ENCODE data around the gene PRLHR.

The PRLHR gene

GRCh38 chr10:118587881-118588651 lies 7.4 kb downstream of the PRLHR start:
- Histone ChIP-seq H3K4me3 (ENCODE audit: low read depth in 1 of 2, low read length in 2 of 2) (no peak overlapping the region), H3K27ac (ENCODE audit: low read depth, low read length) (no peak overlapping the region), H3K27me3 (ENCODE audit: control insufficient read depth in 1 of 2, insufficient read depth in 2 of 2, low read length in 2 of 2) (peaks cover 0 to 2% of the 10 kb centered on the region in 2 donors), H3K36me3 (ENCODE audit: control insufficient read depth in 1 of 2, insufficient read depth in 2 of 2, low read length in 2 of 2) (no peaks in the 10 kb centered on the region), H3K9me3 (ENCODE audit: control insufficient read depth in 1 of 2, low read length in 2 of 2) (no peaks in the 10 kb centered on the region), H3K4me1 (ENCODE audit: control insufficient read depth in 1 of 2, insufficient read depth in 2 of 2, low read length in 2 of 2) (no peaks in the 10 kb centered on the region), H3K9ac (ENCODE audit: low read depth in 1 of 2, low read length in 2 of 2) (no peak overlapping the region)

GRCh38 chr10:118586911-118587310 lies 8.5 kb downstream of the PRLHR start:
- Histone ChIP-seq H3K4me3 (ENCODE audit: low read depth in 1 of 2, low read length in 2 of 2) (no peak overlapping the region), H3K27me3 (ENCODE audit: control insufficient read depth in 1 of 2, insufficient read depth in 2 of 2, low read length in 2 of 2) (no peaks in the 10 kb centered on the region), H3K9me3 (ENCODE audit: control insufficient read depth in 1 of 2, low read length in 2 of 2) (no peaks in the 10 kb centered on the region), H3K9ac (ENCODE audit: low read depth in 1 of 2, low read length in 2 of 2) (no peak overlapping the region), H3K4me1 (ENCODE audit: control insufficient read depth in 1 of 2, insufficient read depth in 2 of 2, low read length in 2 of 2) (no peaks in the 10 kb centered on the region), H3K27ac (ENCODE audit: low read depth, low read length) (no peak overlapping the region), H3K36me3 (ENCODE audit: control insufficient read depth in 1 of 2, insufficient read depth in 2 of 2, low read length in 2 of 2) (no peaks in the 10 kb centered on the region)

- Histone ChIP-seq H3K9me3 (ENCODE audit: control insufficient read depth in 1 of 2, low read length in 2 of 2) (no peaks in the 10 kb centered on the region), H3K4me1 (ENCODE audit: control insufficient read depth in 1 of 2, insufficient read depth in 2 of 2, low read length in 2 of 2) (no peaks in the 10 kb centered on the region), H3K27me3 (ENCODE audit: control insufficient read depth in 1 of 2, insufficient read depth in 2 of 2, low read length in 2 of 2) (no peaks in the 10 kb centered on the region), H3K4me3 (ENCODE audit: low read depth in 1 of 2, low read length in 2 of 2) (no peak overlapping the region), H3K27ac (ENCODE audit: low read depth, low read length) (no peak overlapping the region), H3K9ac (ENCODE audit: low read depth in 1 of 2, low read length in 2 of 2) (no peak overlapping the region), H3K36me3 (ENCODE audit: control insufficient read depth in 1 of 2, insufficient read depth in 2 of 2, low read length in 2 of 2) (no peaks in the 10 kb centered on the region)
These were observed 9.7 kb downstream of the PRLHR start for GRCh38 chr10:118585794-118586193.

GRCh38 chr10:118585234-118585633 lies 10.2 kb downstream of the PRLHR start:
- Histone ChIP-seq H3K4me3 (ENCODE audit: low read depth in 1 of 2, low read length in 2 of 2) (no peak overlapping the region), H3K36me3 (ENCODE audit: control insufficient read depth in 1 of 2, insufficient read depth in 2 of 2, low read length in 2 of 2) (no peaks in the 10 kb centered on the region), H3K9me3 (ENCODE audit: control insufficient read depth in 1 of 2, low read length in 2 of 2) (no peaks in the 10 kb centered on the region), H3K9ac (ENCODE audit: low read depth in 1 of 2, low read length in 2 of 2) (no peak overlapping the region), H3K4me1 (ENCODE audit: control insufficient read depth in 1 of 2, insufficient read depth in 2 of 2, low read length in 2 of 2) (no peaks in the 10 kb centered on the region), H3K27ac (ENCODE audit: low read depth, low read length) (no peak overlapping the region), H3K27me3 (ENCODE audit: control insufficient read depth in 1 of 2, insufficient read depth in 2 of 2, low read length in 2 of 2) (no peaks in the 10 kb centered on the region)

- no peaks in the 10 kb centered on the region for H3K9me3 ChIP-seq (ENCODE audit: control insufficient read depth in 1 of 2, low read length in 2 of 2)
- no peak overlapping the region for H3K27ac ChIP-seq (ENCODE audit: low read depth, low read length)
- H3K4me3 ChIP-seq (ENCODE audit: low read depth in 1 of 2, low read length in 2 of 2) = no peak overlapping the region
- no peaks in the 10 kb centered on the region for H3K36me3 ChIP-seq (ENCODE audit: control insufficient read depth in 1 of 2, insufficient read depth in 2 of 2, low read length in 2 of 2)
- H3K27me3 ChIP-seq (ENCODE audit: control insufficient read depth in 1 of 2, insufficient read depth in 2 of 2, low read length in 2 of 2) = no peaks in the 10 kb centered on the region
- H3K4me1 ChIP-seq (ENCODE audit: control insufficient read depth in 1 of 2, insufficient read depth in 2 of 2, low read length in 2 of 2) = no peaks in the 10 kb centered on the region
- no peak overlapping the region for H3K9ac ChIP-seq (ENCODE audit: low read depth in 1 of 2, low read length in 2 of 2)
These were observed 11.1 kb downstream of the PRLHR start for GRCh38 chr10:118584181-118584954.

GRCh38 chr10:118583611-118584010 lies 11.8 kb downstream of the PRLHR start:
- no peak overlapping the region for H3K9ac ChIP-seq (ENCODE audit: low read depth in 1 of 2, low read length in 2 of 2)
- H3K4me3 ChIP-seq (ENCODE audit: low read depth in 1 of 2, low read length in 2 of 2) = no peak overlapping the region
- H3K27me3 ChIP-seq (ENCODE audit: control insufficient read depth in 1 of 2, insufficient read depth in 2 of 2, low read length in 2 of 2) = no peaks in the 10 kb centered on the region
- H3K4me1 ChIP-seq (ENCODE audit: control insufficient read depth in 1 of 2, insufficient read depth in 2 of 2, low read length in 2 of 2) = no peaks in the 10 kb centered on the region
- H3K36me3 ChIP-seq (ENCODE audit: control insufficient read depth in 1 of 2, insufficient read depth in 2 of 2, low read length in 2 of 2) = no peaks in the 10 kb centered on the region
- no peaks in the 10 kb centered on the region for H3K9me3 ChIP-seq (ENCODE audit: control insufficient read depth in 1 of 2, low read length in 2 of 2)
- H3K27ac ChIP-seq (ENCODE audit: low read depth, low read length) = no peak overlapping the region

GRCh38 chr10:118582511-118582910 lies 12.9 kb downstream of the PRLHR start:
- no peak overlapping the region for H3K27ac ChIP-seq (ENCODE audit: low read depth, low read length)
- H3K9me3 ChIP-seq (ENCODE audit: control insufficient read depth in 1 of 2, low read length in 2 of 2) = no peaks in the 10 kb centered on the region
- H3K4me3 ChIP-seq (ENCODE audit: low read depth in 1 of 2, low read length in 2 of 2) = no peak overlapping the region
- H3K36me3 ChIP-seq (ENCODE audit: control insufficient read depth in 1 of 2, insufficient read depth in 2 of 2, low read length in 2 of 2) = no peaks in the 10 kb centered on the region
- H3K9ac ChIP-seq (ENCODE audit: low read depth in 1 of 2, low read length in 2 of 2) = no peak overlapping the region
- no peaks in the 10 kb centered on the region for H3K4me1 ChIP-seq (ENCODE audit: control insufficient read depth in 1 of 2, insufficient read depth in 2 of 2, low read length in 2 of 2)
- H3K27me3 ChIP-seq (ENCODE audit: control insufficient read depth in 1 of 2, insufficient read depth in 2 of 2, low read length in 2 of 2) = no peaks in the 10 kb centered on the region

GRCh38 chr10:118581340-118581739 lies 14.1 kb downstream of the PRLHR start:
- H3K4me1 ChIP-seq (ENCODE audit: control insufficient read depth in 1 of 2, insufficient read depth in 2 of 2, low read length in 2 of 2) = no peaks in the 10 kb centered on the region
- no peak overlapping the region for H3K4me3 ChIP-seq (ENCODE audit: low read depth in 1 of 2, low read length in 2 of 2)
- no peaks in the 10 kb centered on the region for H3K36me3 ChIP-seq (ENCODE audit: control insufficient read depth in 1 of 2, insufficient read depth in 2 of 2, low read length in 2 of 2)
- H3K9ac ChIP-seq (ENCODE audit: low read depth in 1 of 2, low read length in 2 of 2) = no peak overlapping the region
- H3K27me3 ChIP-seq (ENCODE audit: control insufficient read depth in 1 of 2, insufficient read depth in 2 of 2, low read length in 2 of 2) = no peaks in the 10 kb centered on the region
- H3K9me3 ChIP-seq (ENCODE audit: control insufficient read depth in 1 of 2, low read length in 2 of 2) = no peaks in the 10 kb centered on the region
- H3K27ac ChIP-seq (ENCODE audit: low read depth, low read length) = no peak overlapping the region

- Histone ChIP-seq H3K4me3 (ENCODE audit: low read depth in 1 of 2, low read length in 2 of 2) (no peak overlapping the region), H3K4me1 (ENCODE audit: control insufficient read depth in 1 of 2, insufficient read depth in 2 of 2, low read length in 2 of 2) (no peaks in the 10 kb centered on the region), H3K36me3 (ENCODE audit: control insufficient read depth in 1 of 2, insufficient read depth in 2 of 2, low read length in 2 of 2) (no peaks in the 10 kb centered on the region), H3K9me3 (ENCODE audit: control insufficient read depth in 1 of 2, low read length in 2 of 2) (no peaks in the 10 kb centered on the region), H3K27ac (ENCODE audit: low read depth, low read length) (no peak overlapping the region), H3K27me3 (ENCODE audit: control insufficient read depth in 1 of 2, insufficient read depth in 2 of 2, low read length in 2 of 2) (no peaks in the 10 kb centered on the region), H3K9ac (ENCODE audit: low read depth in 1 of 2, low read length in 2 of 2) (no peak overlapping the region)
These were observed 14.7 kb downstream of the PRLHR start for GRCh38 chr10:118580702-118581101.

- Histone ChIP-seq H3K9ac (ENCODE audit: low read depth in 1 of 2, low read length in 2 of 2) (no peak overlapping the region), H3K36me3 (ENCODE audit: control insufficient read depth in 1 of 2, insufficient read depth in 2 of 2, low read length in 2 of 2) (no peaks in the 10 kb centered on the region), H3K4me3 (ENCODE audit: low read depth in 1 of 2, low read length in 2 of 2) (no peak overlapping the region), H3K9me3 (ENCODE audit: control insufficient read depth in 1 of 2, low read length in 2 of 2) (no peaks in the 10 kb centered on the region), H3K4me1 (ENCODE audit: control insufficient read depth in 1 of 2, insufficient read depth in 2 of 2, low read length in 2 of 2) (no peaks in the 10 kb centered on the region), H3K27me3 (ENCODE audit: control insufficient read depth in 1 of 2, insufficient read depth in 2 of 2, low read length in 2 of 2) (no peaks in the 10 kb centered on the region), H3K27ac (ENCODE audit: low read depth, low read length) (no peak overlapping the region)
These were observed 21.9 kb downstream of the PRLHR start for GRCh38 chr10:118573512-118573911.
